Fibroblast of pulmonary artery (primary cell): Measurements from ENCODE around the gene C6orf163.

ENCODE experiments used
- DNase-seq: peaks from one replicate; pipeline ENCODE4 v3.0.0-alpha.2; 2010; ENCODE audit warnings: low read depth
- H3K4me3 ChIP-seq: replicated peaks from 2 replicates; pipeline ENCODE4 v1.5.1; 2011; ENCODE audit warnings: low read depth, mild to moderate bottlenecking, control low read depth, low read length, moderate library complexity
- TF ChIP-seq, protein P1 (sequence below): IDR thresholded peaks from 2 replicates; pipeline ENCODE4 v1.5.1; 2011; ENCODE audit warnings: mild to moderate bottlenecking, control low read depth, low read length, inconsistent platforms; ENCODE audit errors: missing control alignments

C6orf163 gene

DNA sequence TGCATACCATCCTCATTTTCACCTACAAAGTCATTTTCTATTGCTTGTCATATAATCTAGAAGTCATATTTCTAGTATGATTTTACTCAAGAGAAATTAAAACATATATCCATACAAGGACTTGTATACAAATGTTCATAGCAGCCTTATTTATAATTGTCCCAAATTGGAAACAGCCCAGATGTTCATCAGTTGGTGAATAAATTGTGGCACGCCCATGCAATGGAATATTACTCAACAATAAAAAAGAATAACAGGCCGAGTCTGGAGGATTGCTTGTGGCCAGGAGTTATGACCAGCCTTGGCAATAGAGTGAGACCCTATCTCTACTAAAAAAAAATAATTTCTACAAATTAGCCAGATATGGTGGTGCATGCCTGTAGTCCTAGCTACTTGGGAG is 28.8 kb downstream of the C6orf163 start:
- H3K4me3 ChIP-seq, result no peak overlapping the region
- TF ChIP-seq, protein P1, sequence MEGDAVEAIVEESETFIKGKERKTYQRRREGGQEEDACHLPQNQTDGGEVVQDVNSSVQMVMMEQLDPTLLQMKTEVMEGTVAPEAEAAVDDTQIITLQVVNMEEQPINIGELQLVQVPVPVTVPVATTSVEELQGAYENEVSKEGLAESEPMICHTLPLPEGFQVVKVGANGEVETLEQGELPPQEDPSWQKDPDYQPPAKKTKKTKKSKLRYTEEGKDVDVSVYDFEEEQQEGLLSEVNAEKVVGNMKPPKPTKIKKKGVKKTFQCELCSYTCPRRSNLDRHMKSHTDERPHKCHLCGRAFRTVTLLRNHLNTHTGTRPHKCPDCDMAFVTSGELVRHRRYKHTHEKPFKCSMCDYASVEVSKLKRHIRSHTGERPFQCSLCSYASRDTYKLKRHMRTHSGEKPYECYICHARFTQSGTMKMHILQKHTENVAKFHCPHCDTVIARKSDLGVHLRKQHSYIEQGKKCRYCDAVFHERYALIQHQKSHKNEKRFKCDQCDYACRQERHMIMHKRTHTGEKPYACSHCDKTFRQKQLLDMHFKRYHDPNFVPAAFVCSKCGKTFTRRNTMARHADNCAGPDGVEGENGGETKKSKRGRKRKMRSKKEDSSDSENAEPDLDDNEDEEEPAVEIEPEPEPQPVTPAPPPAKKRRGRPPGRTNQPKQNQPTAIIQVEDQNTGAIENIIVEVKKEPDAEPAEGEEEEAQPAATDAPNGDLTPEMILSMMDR, result no peak
- no peak for DNase-seq

DNA sequence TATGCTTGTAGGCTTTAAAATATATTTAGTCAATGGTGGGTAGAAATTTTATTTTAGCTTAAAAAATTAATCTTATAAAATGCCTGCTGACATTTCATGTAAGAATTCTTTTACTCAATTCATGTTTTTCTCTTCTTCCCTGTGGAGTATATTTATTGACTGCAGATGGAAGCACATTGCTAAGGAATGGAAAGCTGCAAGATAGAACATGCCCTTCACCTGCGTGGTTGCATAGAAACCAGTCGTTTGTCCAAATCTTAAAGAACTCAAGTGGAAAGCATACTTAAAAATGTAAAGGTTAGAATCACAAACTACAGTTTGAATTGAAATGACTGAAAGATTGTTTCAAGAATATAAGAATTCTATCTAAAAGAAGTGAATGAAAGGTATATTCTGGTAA is 30.7 kb downstream of the C6orf163 start:
- DNase-seq, result no peak
- H3K4me3 ChIP-seq, result no peak overlapping the region
- TF ChIP-seq, protein P1, result no peak

DNA sequence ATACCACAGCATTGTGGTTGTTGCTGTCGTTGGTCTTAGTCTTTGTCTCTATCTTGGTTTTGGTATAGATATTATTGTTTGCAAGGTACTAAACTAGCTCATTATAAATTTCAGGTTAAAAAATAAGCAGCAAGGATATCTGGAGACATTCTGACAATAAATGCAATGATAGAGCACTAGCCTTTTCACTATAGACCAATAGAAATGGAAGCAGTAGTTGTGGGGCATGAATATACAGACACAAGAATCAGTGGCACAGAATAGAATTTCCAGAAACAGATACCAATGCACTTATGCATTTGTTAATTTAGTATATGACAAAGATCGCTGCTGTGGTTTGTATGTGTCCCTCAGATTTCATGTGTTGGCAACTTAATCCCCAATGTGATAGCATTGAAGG is 32.0 kb downstream of the C6orf163 start:
- TF ChIP-seq, protein P1, result no peak
- DNase-seq, result no peak
- no peak overlapping the region for H3K4me3 ChIP-seq

DNA sequence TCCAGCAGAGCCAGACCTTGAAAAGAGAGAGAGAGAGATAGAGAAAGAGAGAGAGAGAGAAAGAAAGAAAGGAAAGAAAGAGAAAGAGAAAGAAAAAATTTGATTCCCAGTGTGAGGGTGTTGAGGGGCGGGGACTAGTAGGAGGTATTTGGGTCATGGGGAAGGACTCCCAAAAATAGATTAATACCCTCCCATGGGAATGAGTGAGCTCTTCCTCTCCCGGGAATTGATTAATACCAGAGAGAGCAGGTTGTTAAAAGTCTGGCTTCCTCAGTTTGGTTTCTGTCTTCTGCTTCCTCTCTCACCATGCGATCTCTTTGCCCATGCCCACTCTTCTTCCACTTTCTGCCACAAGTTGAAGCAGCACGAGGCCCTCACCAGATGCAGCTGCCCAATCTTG is 34.3 kb downstream of the C6orf163 start:
- H3K4me3 ChIP-seq, result no peak overlapping the region
- TF ChIP-seq, protein P1, result no peak
- DNase-seq, result no peak

DNA sequence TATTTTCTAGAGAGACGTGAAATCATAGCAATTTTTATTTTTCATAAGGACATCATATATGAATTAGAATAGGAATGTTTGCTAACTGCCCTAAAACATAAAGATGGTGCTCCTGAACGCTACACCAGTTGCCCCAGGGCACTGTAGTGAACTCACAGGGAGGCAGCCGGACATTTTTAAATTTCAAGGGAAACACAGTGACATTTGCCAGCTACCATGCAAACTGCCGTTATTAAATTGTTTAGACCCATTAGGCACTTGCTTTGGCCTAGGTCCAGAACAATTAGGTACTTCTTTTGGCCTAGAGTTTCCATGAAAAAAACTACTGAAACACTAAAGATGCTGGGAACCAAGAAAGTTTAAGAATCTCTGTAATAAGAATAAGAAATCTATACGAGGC is 38.2 kb downstream of the C6orf163 start:
- TF ChIP-seq, protein P1, result no peak
- DNase-seq, result no peak
- H3K4me3 ChIP-seq, result no peak overlapping the region

DNA sequence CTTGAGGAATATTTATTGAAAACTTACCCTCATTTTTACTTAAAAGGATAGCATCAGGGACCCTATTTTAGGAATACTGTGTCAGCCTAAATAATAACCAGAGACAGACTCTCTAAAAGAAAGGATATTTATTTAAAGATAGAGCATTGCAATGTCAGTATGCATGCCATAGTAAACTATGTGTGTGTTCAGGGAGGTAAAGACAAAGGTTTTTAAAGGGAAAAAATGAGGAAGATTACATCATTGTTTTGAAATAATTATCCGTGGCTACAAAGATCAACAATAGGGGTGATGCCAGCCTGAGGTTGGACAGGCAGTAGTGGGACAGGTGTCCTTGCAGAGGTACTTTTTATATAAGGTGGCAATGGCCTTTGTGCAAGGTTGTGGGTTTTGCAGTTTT is 39.4 kb downstream of the C6orf163 start:
- TF ChIP-seq, protein P1, result no peak
- no peak for DNase-seq

DNA sequence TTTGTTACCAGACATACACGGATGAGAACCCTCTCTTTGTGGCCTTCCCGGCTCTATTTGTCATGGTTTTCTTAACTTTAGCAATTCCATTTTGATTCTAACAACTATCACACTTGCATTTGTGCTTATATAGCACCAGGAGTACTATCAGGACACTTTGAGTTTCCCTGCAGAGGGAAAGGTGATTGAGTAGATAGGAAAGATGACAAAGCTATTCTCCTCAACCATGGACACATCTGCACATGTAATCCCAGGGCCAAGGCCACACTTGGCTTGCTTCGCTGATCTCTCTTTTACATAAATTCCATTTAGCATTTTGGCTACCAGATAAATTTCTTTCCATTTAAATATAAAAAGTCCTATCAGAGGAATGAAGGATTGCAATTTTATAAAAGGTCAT is 39.8 kb downstream of the C6orf163 start:
- no peak overlapping the region for H3K4me3 ChIP-seq
- DNase-seq, result no peak
- TF ChIP-seq, protein P1, result no peak

More for the DNA sequence above, 39.4 kb downstream of the C6orf163 start:
- H3K4me3 ChIP-seq, result no peak overlapping the region
